Esophagus muscularis mucosa (tissue), 3 donors: ENCODE measurements around the gene MCF2L.

Source experiments
- CTCF ChIP-seq, 3 experiments: fragments of 200-600 bp in 2 of 3; fragments of 450-650 bp in 1 of 3; sonication (generic) in 2 of 3; IDR thresholded peaks; one replicate each; pipeline ENCODE4 v1.5.1; 2017 to 2019; ENCODE audit warnings: antibody characterized with exemption in 3 of 3, mild to moderate bottlenecking in 2 of 3, moderate library complexity in 1 of 3
- POLR2A ChIP-seq: fragments of 450-650 bp; IDR thresholded peaks from one replicate; pipeline ENCODE4 v1.6.1; 2017; ENCODE audit warnings: antibody characterized with exemption, moderate library complexity, mild to moderate bottlenecking, low read depth
- POLR2AphosphoS5 ChIP-seq, 2 donors: sonication (generic); formaldehyde crosslinking; IDR thresholded peaks; one replicate each; pipeline ENCODE4 v1.6.1; 2017; ENCODE audit warnings: antibody characterized with exemption in 2 of 2

- TF ChIP-seq POLR2A, result no peak
- no peak for TF ChIP-seq CTCF (IDR thresholded peaks at IDR 0.05)
- no peak for TF ChIP-seq POLR2AphosphoS5 (IDR thresholded peaks at IDR 0.05)
Observed at GRCh38 chr13:113063091-113063491, 94.1 kb downstream of the MCF2L start.
